ENCODE measurements around the gene MPIG6B.

DNA sequence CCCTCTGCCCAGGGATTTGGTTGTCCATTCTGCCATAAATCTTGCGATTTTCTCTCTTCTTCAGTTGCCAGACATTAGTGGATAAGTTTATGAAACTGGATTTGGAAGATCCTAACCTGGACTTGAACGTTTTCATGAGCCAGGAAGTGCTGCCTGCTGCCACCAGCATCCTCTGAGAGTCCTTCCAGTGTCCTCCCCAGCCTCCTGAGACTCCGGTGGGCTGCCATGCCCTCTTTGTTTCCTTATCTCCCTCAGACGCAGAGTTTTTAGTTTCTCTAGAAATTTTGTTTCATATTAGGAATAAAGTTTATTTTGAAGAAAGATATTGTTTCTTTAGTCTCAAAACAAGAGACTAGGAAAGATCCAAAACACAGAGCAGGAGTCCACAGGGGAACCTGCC, 39.2 kb downstream of the MPIG6B start, which contains the start of gene SAPCD1:
- TF ChIP-seq, protein P1, sequence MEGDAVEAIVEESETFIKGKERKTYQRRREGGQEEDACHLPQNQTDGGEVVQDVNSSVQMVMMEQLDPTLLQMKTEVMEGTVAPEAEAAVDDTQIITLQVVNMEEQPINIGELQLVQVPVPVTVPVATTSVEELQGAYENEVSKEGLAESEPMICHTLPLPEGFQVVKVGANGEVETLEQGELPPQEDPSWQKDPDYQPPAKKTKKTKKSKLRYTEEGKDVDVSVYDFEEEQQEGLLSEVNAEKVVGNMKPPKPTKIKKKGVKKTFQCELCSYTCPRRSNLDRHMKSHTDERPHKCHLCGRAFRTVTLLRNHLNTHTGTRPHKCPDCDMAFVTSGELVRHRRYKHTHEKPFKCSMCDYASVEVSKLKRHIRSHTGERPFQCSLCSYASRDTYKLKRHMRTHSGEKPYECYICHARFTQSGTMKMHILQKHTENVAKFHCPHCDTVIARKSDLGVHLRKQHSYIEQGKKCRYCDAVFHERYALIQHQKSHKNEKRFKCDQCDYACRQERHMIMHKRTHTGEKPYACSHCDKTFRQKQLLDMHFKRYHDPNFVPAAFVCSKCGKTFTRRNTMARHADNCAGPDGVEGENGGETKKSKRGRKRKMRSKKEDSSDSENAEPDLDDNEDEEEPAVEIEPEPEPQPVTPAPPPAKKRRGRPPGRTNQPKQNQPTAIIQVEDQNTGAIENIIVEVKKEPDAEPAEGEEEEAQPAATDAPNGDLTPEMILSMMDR (IDR thresholded peaks at IDR 0.05) = no peak
- TF ChIP-seq POLR2A (IDR thresholded peaks at IDR 0.05) = no peak

Data from gastroesophageal sphincter (tissue), 3 donors.